ENCODE results near the gene GAK.

Gene GAK

GRCh38 chr4:967113-968104 is 35.3 kb upstream of the GAK start:
- peak overlapping the region; percentile 42; the same call in 1 of the 2 replicates for H3K9ac ChIP-seq (ENCODE audit: low read depth, low read length)
- no peaks in the 10 kb centered on the region for H3K9me3 ChIP-seq (ENCODE audit: control insufficient read depth, insufficient read depth, low read length)
- no peaks in the 10 kb centered on the region; the same call in 1 of the 2 replicates for H3K4me1 ChIP-seq (ENCODE audit: insufficient read depth, low read length)
- no peaks in the 10 kb centered on the region for H3K36me3 ChIP-seq (ENCODE audit: insufficient read depth, low read length)

GRCh38 chr4:966266-967112 is 34.4 kb upstream of the GAK start:
- no peaks in the 10 kb centered on the region for H3K9me3 ChIP-seq (ENCODE audit: control insufficient read depth, insufficient read depth, low read length)
- no peak overlapping the region for H3K9ac ChIP-seq (ENCODE audit: low read depth, low read length)
- no peaks in the 10 kb centered on the region for H3K36me3 ChIP-seq (ENCODE audit: insufficient read depth, low read length)
- H3K4me1 ChIP-seq (ENCODE audit: insufficient read depth, low read length): no peaks in the 10 kb centered on the region; the same call in 1 of the 2 replicates

GRCh38 chr4:965766-966134 is 33.6 kb upstream of the GAK start:
- Histone ChIP-seq H3K9ac (ENCODE audit: low read depth, low read length) (no peak overlapping the region), H3K4me1 (ENCODE audit: insufficient read depth, low read length) (no peaks in the 10 kb centered on the region; the same call in 1 of the 2 replicates), H3K9me3 (ENCODE audit: control insufficient read depth, insufficient read depth, low read length) (no peaks in the 10 kb centered on the region), H3K36me3 (ENCODE audit: insufficient read depth, low read length) (no peaks in the 10 kb centered on the region)

- Histone ChIP-seq H3K9ac (ENCODE audit: low read depth, low read length) (no peak overlapping the region), H3K9me3 (ENCODE audit: control insufficient read depth, insufficient read depth, low read length) (no peaks in the 10 kb centered on the region), H3K36me3 (ENCODE audit: insufficient read depth, low read length) (no peaks in the 10 kb centered on the region; the same call in 1 of the 2 replicates), H3K4me1 (ENCODE audit: insufficient read depth, low read length) (no peaks in the 10 kb centered on the region; the same call in 1 of the 2 replicates)
Observed at GRCh38 chr4:965048-965765, 33.1 kb upstream of the GAK start.

GRCh38 chr4:964346-965025 is 32.4 kb upstream of the GAK start:
- Histone ChIP-seq H3K36me3 (ENCODE audit: insufficient read depth, low read length) (no peaks in the 10 kb centered on the region; the same call in 1 of the 2 replicates), H3K4me1 (ENCODE audit: insufficient read depth, low read length) (no peaks in the 10 kb centered on the region; the same call in 1 of the 2 replicates), H3K9me3 (ENCODE audit: control insufficient read depth, insufficient read depth, low read length) (no peaks in the 10 kb centered on the region), H3K9ac (ENCODE audit: low read depth, low read length) (no peak overlapping the region)

GRCh38 chr4:963276-964225 is 31.4 kb upstream of the GAK start:
- no peak overlapping the region for H3K9ac ChIP-seq (ENCODE audit: low read depth, low read length)
- no peaks in the 10 kb centered on the region; the same call in 1 of the 2 replicates for H3K36me3 ChIP-seq (ENCODE audit: insufficient read depth, low read length)
- H3K9me3 ChIP-seq (ENCODE audit: control insufficient read depth, insufficient read depth, low read length): no peaks in the 10 kb centered on the region
- H3K4me1 ChIP-seq (ENCODE audit: insufficient read depth, low read length): no peaks in the 10 kb centered on the region; the same call in 1 of the 2 replicates

GRCh38 chr4:962231-963208 is 30.4 kb upstream of the GAK start:
- no peaks in the 10 kb centered on the region for H3K4me1 ChIP-seq (ENCODE audit: insufficient read depth, low read length)
- H3K36me3 ChIP-seq (ENCODE audit: insufficient read depth, low read length): no peaks in the 10 kb centered on the region; the same call in 1 of the 2 replicates
- no peak overlapping the region for H3K9ac ChIP-seq (ENCODE audit: low read depth, low read length)
- no peaks in the 10 kb centered on the region for H3K9me3 ChIP-seq (ENCODE audit: control insufficient read depth, insufficient read depth, low read length)

- H3K9ac ChIP-seq (ENCODE audit: low read depth, low read length): no peak overlapping the region
- no peaks in the 10 kb centered on the region for H3K9me3 ChIP-seq (ENCODE audit: control insufficient read depth, insufficient read depth, low read length)
- H3K4me1 ChIP-seq (ENCODE audit: insufficient read depth, low read length): no peaks in the 10 kb centered on the region
- H3K36me3 ChIP-seq (ENCODE audit: insufficient read depth, low read length): no peaks in the 10 kb centered on the region; the same call in 1 of the 2 replicates
Observed at GRCh38 chr4:961351-962230, 29.5 kb upstream of the GAK start.

- no peaks in the 10 kb centered on the region for H3K9me3 ChIP-seq (ENCODE audit: control insufficient read depth, insufficient read depth, low read length)
- H3K36me3 ChIP-seq (ENCODE audit: insufficient read depth, low read length): no peaks in the 10 kb centered on the region; the same call in 1 of the 2 replicates
- no peaks in the 10 kb centered on the region for H3K4me1 ChIP-seq (ENCODE audit: insufficient read depth, low read length)
- H3K9ac ChIP-seq (ENCODE audit: low read depth, low read length): no peak overlapping the region
Observed at GRCh38 chr4:960636-961350, 28.7 kb upstream of the GAK start.

GRCh38 chr4:960140-960635 is 28.1 kb upstream of the GAK start:
- H3K9ac ChIP-seq (ENCODE audit: low read depth, low read length): no peak overlapping the region
- H3K36me3 ChIP-seq (ENCODE audit: insufficient read depth, low read length): no peaks in the 10 kb centered on the region; the same call in 1 of the 2 replicates
- H3K4me1 ChIP-seq (ENCODE audit: insufficient read depth, low read length): no peaks in the 10 kb centered on the region
- H3K9me3 ChIP-seq (ENCODE audit: control insufficient read depth, insufficient read depth, low read length): no peaks in the 10 kb centered on the region

Measured in ES-I3 (cell line).